Tibial nerve (tissue), 4 donors: ENCODE data around the gene COL6A3. TPM values are rescaled to one million over a fixed set of nuclear protein-coding genes. Genes with fewer than 3 reads are reported as not detected.

ENCODE experiments used
- DNase-seq, 2 donors: peaks; one replicate each; pipeline ENCODE4 v3.0.0-alpha.2; 2019; ENCODE audit warnings: low spot score in 2 of 2
- H3K27ac ChIP-seq, 4 donors: fragments of 200-600 bp; sonication (generic) in 3 of 4; one replicate each; pipeline ENCODE4 v1.5.1; 2017 to 2019; ENCODE audit warnings: mild to moderate bottlenecking in 1 of 4
- H3K27me3 ChIP-seq, 2 donors: fragments of 200-600 bp; sonication (generic) in 1 of 2; one replicate each; pipeline versions ENCODE4 v1.5.1 to v1.6.0; 2017 to 2019
- H3K36me3 ChIP-seq, 3 donors: fragments of 200-600 bp; sonication (generic); one replicate each; pipeline ENCODE4 v1.5.1; 2018 to 2019
- H3K4me1 ChIP-seq, 4 donors: fragments of 200-600 bp; sonication (generic) in 3 of 4; one replicate each; pipeline ENCODE4 v1.5.1; 2017 to 2019
- H3K4me3 ChIP-seq, 4 donors: fragments of 200-600 bp; sonication (generic) in 3 of 4; one replicate each; pipeline ENCODE4 v1.5.1; 2017 to 2019; ENCODE audit warnings: mild to moderate bottlenecking in 1 of 4, moderate library complexity in 1 of 4
- H3K9me3 ChIP-seq, 4 donors: fragments of 200-600 bp; sonication (generic) in 3 of 4; one replicate each; pipeline ENCODE4 v1.5.1; 2017 to 2019
- CTCF ChIP-seq, 5 experiments: fragments of 200-600 bp in 3 of 5; fragments of 450-650 bp in 2 of 5; sonication (generic) in 3 of 5; IDR thresholded peaks; one replicate each; pipeline ENCODE4 v1.5.1; 2016 to 2019; ENCODE audit warnings: antibody characterized with exemption in 5 of 5, mild to moderate bottlenecking in 3 of 5, moderate library complexity in 2 of 5
- EP300 ChIP-seq, 2 donors: sonication (generic); formaldehyde crosslinking; IDR thresholded peaks; one replicate each; pipeline ENCODE4 v1.6.1; 2017; ENCODE audit warnings: antibody characterized with exemption in 2 of 2, mild to moderate bottlenecking in 1 of 2
- POLR2A ChIP-seq, 2 donors: fragments of 450-650 bp; IDR thresholded peaks; one replicate each; pipeline ENCODE4 v1.6.1; 2017; ENCODE audit warnings: antibody characterized with exemption in 2 of 2, mild to moderate bottlenecking in 2 of 2, moderate library complexity in 2 of 2
- WGBS, 2 donors: methylation state at CpG; one replicate each; pipeline ENCODE4 v1.1.5; 2018; 5-methylcytosine and 5-hydroxymethylcytosine counted together
- total RNA-seq, 4 donors: library from RNA; depleted of rRNA; stranded (reverse); fragments of >200 nt; gene quantifications; one replicate each; pipeline ENCODE4 v1.1.0, GENCODE V29; 2016

Gene COL6A3
- 100 to 1,000 TPM; 228 to 558 (median 364) TPM for total RNA-seq

- Histone ChIP-seq H3K4me1 (peaks cover 0 to 6% (median 0%) of the 10 kb centered on the region in 4 donors), H3K36me3 (no peaks in the 10 kb centered on the region), H3K27ac (peak within 1 kb of the TSS; percentile 66 to 85 (median 74)), H3K9me3 (no peaks in the 10 kb centered on the region), H3K4me3 (peak within 1 kb of the TSS; percentile 34 to 49 (median 42)), H3K27me3 (peaks cover 0 to 5% of the 10 kb centered on the region in 2 donors)
- DNase-seq, result peak; percentile 65 to 83
- 40 to 44% methylated on average over 15 of the region's 16 CpGs for WGBS, 2 donors
- TF ChIP-seq POLR2A (IDR thresholded peaks at IDR 0.05) (peak in 1 of 2 donors; percentile 57), EP300 (IDR thresholded peaks at IDR 0.05) (peak in 1 of 2 donors; percentile 59), CTCF (IDR thresholded peaks at IDR 0.05) (no peak)
These were observed at the start of gene COL6A3 for GRCh38 chr2:237413777-237414661. Gene COL6A3 (minus strand): TSS chr2:237414164. CDS start chr2:237396817, 17,347 bp downstream.

GRCh38 chr2:237459741-237460174 is 45.8 kb upstream of the COL6A3 start:
- Histone ChIP-seq H3K9me3 (no peaks in the 10 kb centered on the region), H3K4me3 (no peak overlapping the region), H3K36me3 (no peaks in the 10 kb centered on the region), H3K27me3 (no peaks in the 10 kb centered on the region), H3K27ac (peak overlapping the region in 3 of 4 donors; percentile 20 to 85 (median 64)), H3K4me1 (peaks cover 0 to 17% (median 0%) of the 10 kb centered on the region in 4 donors)
- DNase-seq, result no peak
- no peak for TF ChIP-seq CTCF (IDR thresholded peaks at IDR 0.05)
- no peak for TF ChIP-seq POLR2A (IDR thresholded peaks at IDR 0.05)
- TF ChIP-seq EP300 (IDR thresholded peaks at IDR 0.05), result peak in 1 of 2 donors; percentile 83
- WGBS, 2 donors, result 67 to 73% methylated on average over 3 of the region's 3 CpGs

- Histone ChIP-seq H3K36me3 (no peaks in the 10 kb centered on the region), H3K4me1 (peaks cover 0 to 17% (median 0%) of the 10 kb centered on the region in 4 donors), H3K4me3 (no peak overlapping the region), H3K27me3 (no peaks in the 10 kb centered on the region), H3K9me3 (no peaks in the 10 kb centered on the region), H3K27ac (peak overlapping the region; percentile 11 to 85 (median 58))
- WGBS, 2 donors, result 80 to 86% methylated on average over 4 of the region's 4 CpGs
- TF ChIP-seq POLR2A (IDR thresholded peaks at IDR 0.05) (no peak), EP300 (IDR thresholded peaks at IDR 0.05) (no peak), CTCF (IDR thresholded peaks at IDR 0.05) (no peak)
- DNase-seq, result no peak
These were observed 45.3 kb upstream of the COL6A3 start for GRCh38 chr2:237459226-237459625.

GRCh38 chr2:237458519-237458918 is 44.6 kb upstream of the COL6A3 start:
- Histone ChIP-seq H3K27ac (peak overlapping the region in 2 of 4 donors; percentile 40 to 85), H3K4me1 (peaks cover 0 to 17% (median 0%) of the 10 kb centered on the region in 4 donors), H3K4me3 (no peak overlapping the region), H3K27me3 (no peaks in the 10 kb centered on the region), H3K9me3 (no peaks in the 10 kb centered on the region), H3K36me3 (no peaks in the 10 kb centered on the region)
- WGBS, 2 donors, result 92 to 100% methylated on average over 1 of the region's 1 CpG
- TF ChIP-seq CTCF (IDR thresholded peaks at IDR 0.05) (no peak), POLR2A (IDR thresholded peaks at IDR 0.05) (no peak), EP300 (IDR thresholded peaks at IDR 0.05) (no peak)
- no peak for DNase-seq

- Histone ChIP-seq H3K36me3 (no peaks in the 10 kb centered on the region), H3K4me1 (peaks cover 0 to 19% (median 0%) of the 10 kb centered on the region in 4 donors), H3K27ac (no peak overlapping the region), H3K4me3 (no peak overlapping the region), H3K9me3 (no peaks in the 10 kb centered on the region), H3K27me3 (no peaks in the 10 kb centered on the region)
- WGBS, 2 donors, result 86 to 92% methylated on average over 2 of the region's 2 CpGs
- TF ChIP-seq EP300 (IDR thresholded peaks at IDR 0.05) (no peak), CTCF (IDR thresholded peaks at IDR 0.05) (no peak), POLR2A (IDR thresholded peaks at IDR 0.05) (no peak)
- DNase-seq, result no peak
These were observed 43.5 kb upstream of the COL6A3 start for GRCh38 chr2:237457388-237457941.
